Karpas-422 (cell line): Measurements from ENCODE around the gene PIN1. TPM values are rescaled to one million over a fixed set of nuclear protein-coding genes. Genes with fewer than 3 reads are reported as not detected.

Experiments used
- small RNA-seq: library from RNA; depleted of rRNA; stranded (forward); fragments of <200 nt; gene quantifications from one replicate; pipeline ENCODE3, GENCODE V24; 2014
- total RNA-seq: library from RNA; depleted of rRNA; stranded (reverse); fragments of >200 nt; shearing (Covaris generic); gene quantifications from 2 replicates; pipeline ENCODE4 v1.2.3, GENCODE V29; 2014; ENCODE audit warnings: low replicate concordance; rRNA removed

PIN1 gene
- total RNA-seq, 1 experiment from 2014 or later = 56.9 TPM

Small RNA genes lying within 50 kb of the gene (small RNA-seq; reads per million reads assigned to genes)
- not detected for gene RF00156

Other genes starting within 250 kb of the PIN1 start
- 16.1 and 35.2 TPM in 2 replicates for gene ZNF561, start 214.1 kb upstream of the PIN1 start, total RNA-seq
- gene ZNF562, start 160.2 kb upstream of the PIN1 start, total RNA-seq = 26.7 and 35.5 TPM in 2 replicates
- gene ZNF846, start 66.6 kb upstream of the PIN1 start, total RNA-seq = 7.3 and 10.4 TPM in 2 replicates
- 31.5 and 40.7 TPM in 2 replicates for gene FBXL12, start 16.2 kb upstream of the PIN1 start, total RNA-seq
- 303 and 490 TPM in 2 replicates for gene UBL5, start 7.4 kb upstream of the PIN1 start, total RNA-seq
- gene OLFM2, start 101.2 kb downstream of the PIN1 start, total RNA-seq = not detected in 2 replicates
- not detected in 2 replicates for gene COL5A3, start 175.2 kb downstream of the PIN1 start, total RNA-seq
- gene RDH8, start 178.2 kb downstream of the PIN1 start, total RNA-seq = not detected in 2 replicates